Measurements from ENCODE around the gene MFSD1.
A peak's percentile ranks its signal among the peaks of the same experiment; 100 is the strongest.
"Not testable (repeated sequence)": the region's sequence is repeated elsewhere in the genome, so short reads cannot be mapped to it uniquely, and the experiment has no call there.

MFSD1 gene

DNA sequence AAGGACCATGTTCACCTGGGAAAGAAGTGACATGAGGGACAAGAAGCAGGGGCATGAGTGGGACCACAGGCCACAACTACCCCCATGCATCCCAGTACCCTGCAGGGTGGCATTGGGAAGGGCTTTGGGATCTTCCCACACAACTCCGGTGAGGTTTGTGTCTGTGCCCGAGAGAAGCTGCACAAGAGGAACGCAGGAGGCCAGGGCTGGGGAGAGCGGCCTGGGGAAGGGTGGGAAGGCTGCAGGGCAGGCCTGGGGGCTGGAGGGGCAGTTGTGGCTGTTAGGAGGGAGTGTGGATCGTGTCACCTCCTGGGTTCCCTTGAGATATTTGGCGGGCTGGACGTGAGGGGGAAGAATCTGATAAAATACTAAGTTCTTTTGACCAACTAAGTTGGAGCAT is 25.3 kb upstream of the MFSD1 start:
- no peak for DNase-seq

DNA sequence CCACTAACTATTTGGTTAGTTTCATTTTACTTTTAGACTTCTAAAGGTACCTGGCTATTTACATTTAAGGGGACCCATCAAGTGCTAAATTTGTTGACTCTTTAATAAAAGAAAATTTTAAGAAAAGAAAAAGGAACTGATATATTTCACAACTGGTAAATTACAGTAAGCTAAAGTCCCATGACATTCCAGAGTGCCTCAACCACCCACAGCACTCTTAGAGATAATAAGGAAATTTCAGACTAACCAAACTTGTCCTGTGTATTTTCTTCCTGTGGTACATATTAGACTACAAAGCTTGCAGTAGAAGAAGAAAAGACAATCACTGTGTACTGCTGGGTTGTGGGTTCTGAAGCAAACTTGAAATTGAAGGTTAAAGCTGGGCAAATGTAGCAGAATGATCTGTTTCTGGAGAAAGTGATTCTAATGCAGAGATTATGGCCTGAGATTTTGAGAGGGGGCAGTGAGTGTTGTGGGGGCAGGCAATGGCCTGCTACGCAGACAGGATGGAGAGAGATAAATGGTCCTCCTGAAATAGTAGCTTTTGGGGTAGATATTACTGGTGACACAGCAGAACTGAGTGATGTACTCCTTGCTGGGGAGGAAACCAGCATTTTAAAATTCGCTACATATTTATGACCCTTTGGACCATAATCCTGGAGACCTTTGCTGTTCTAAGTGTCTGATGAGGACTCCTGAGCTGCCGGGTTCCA is 24.5 kb upstream of the MFSD1 start:
- no peak for DNase-seq

DNA sequence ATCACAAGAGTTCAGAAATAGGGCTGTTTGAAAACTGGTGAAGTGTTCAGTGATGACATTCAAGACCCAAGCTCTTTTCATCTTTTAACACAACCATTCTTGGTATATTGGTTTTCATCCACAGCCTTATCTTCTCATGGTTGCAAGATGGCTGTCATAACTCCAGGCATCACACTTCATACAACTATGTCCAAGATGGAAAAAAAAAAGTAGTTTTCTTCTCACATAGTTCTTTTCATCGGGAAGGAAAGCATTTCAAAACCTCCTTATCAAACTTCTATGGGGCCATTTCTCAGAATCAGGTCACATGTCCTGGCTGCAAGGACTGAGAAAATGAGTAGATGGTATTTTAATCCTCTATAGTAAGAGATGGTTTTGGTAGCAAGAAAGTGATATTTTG is 21.1 kb upstream of the MFSD1 start:
- DNase-seq = no peak

- DNase-seq = no peak
Observed at GRCh38 chr3:158781191-158781590, 20.7 kb upstream of the MFSD1 start.

GRCh38 chr3:158781849-158782248 is 20.0 kb upstream of the MFSD1 start:
- DNase-seq = no peak

DNA sequence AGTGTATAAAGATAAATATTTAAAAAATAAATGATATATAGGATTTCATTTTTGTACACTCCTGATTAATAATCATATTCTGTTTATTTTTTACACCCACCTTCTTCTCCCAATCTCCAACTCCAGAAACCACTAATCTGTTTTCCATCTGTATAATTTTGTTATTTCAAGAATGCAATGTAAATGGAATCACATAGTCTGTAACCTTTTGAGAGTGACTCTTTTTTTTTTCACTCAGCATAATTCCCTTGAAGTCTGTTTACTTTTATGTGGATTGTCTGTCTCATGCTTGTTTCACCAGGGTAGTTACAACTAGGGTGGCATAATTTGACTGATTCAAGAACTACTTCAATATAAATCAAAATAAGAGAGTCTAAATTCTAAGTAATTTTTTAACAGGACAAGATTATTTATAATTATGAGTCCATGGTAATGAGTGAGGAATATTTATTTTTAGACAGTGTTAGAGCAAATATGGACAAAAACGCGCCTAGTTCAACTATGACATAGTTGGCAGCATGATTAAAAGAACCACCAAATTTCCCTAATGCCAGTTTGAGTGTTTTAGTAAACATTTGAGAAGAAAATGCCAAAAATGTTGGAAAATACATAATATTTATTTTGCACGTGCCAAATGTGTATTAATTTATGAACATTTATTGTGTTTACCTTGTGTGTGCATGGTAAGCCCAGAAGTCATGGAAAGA is 19.4 kb upstream of the MFSD1 start:
- no peak for DNase-seq

DNA sequence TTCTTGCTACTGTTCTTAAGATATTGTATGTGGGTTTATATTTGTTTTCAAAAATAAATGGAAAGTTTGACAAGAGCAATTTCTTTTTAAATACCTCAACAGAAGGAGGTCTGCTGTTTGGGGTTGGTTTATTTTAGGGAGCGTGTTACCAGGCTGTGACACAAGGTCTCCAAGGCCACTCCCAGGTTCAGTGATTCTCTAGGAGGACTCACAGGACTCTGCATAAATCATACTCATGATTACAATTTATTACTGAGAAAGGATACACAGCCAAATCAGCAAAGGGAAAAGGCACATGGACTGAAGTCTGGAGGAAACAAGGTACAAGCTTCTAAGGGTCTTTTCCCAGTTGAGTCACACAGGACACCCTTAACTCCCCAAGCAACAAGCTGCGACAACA is 18.8 kb upstream of the MFSD1 start:
- DNase-seq = no peak

DNA sequence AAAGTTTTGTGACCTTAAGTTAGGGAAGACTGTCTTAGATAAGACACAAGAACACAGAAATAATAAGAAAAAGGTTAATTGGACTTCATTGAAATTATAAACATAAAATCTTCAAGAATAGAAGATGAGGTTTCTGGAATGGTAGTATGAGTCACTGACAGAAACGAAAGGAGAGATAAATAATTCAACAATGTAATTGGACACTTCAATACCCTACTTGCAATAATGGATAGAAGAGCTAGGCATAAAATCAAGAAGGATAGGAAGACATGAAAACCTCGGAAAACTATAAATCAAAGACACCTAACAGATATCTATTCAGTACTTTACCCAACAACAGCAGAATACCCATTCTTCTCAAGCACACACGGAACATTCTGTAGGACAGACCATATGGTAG is 15.9 kb upstream of the MFSD1 start:
- no peak for DNase-seq

- DNase-seq = no peak
Observed at GRCh38 chr3:158788446-158788845, 13.4 kb upstream of the MFSD1 start.

- DNase-seq = no peak
Observed at GRCh38 chr3:158789592-158789991, 12.3 kb upstream of the MFSD1 start.

GRCh38 chr3:158790901-158791589 is 10.8 kb upstream of the MFSD1 start:
- DNase-seq = peak; percentile 80

DNA sequence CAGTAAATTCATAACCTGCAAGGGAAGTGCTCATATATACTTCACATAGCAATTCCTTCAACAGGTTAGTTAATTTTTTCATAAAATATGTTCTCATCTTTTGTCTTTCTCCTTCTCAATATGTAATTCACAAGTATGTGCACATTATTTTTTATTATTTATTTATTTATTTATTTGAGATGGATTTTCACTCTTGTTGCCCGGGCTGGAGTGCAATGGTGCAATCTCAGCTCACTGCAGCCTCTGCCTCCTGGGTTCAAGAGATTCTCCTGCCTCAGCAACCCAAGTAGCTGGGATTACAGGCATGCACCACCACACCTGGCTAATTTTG is 10.3 kb upstream of the MFSD1 start:
- DNase-seq = not testable (repeated sequence)

DNA sequence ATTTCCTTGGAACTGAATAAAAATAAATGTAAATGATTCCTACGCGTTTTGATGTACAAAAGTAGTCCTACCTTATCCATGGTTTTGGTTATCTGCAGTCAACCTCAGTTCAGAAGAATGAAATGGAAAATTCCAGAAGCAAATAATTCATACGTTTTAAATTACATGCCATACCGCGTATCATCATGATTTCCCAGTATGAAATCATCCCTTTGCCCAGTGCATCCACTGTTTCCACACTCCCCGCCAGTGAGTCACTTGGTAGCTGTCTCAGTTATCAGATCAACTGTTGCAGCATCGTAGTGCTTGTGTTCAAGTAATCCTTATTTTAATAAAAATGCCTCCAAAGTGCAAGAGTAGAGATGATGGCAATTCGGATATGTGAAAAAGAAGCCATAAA is 9.1 kb upstream of the MFSD1 start:
- DNase-seq = no peak

GRCh38 chr3:158794206-158794605 is 7.6 kb upstream of the MFSD1 start:
- DNase-seq = no peak

GRCh38 chr3:158794936-158795518 is 6.8 kb upstream of the MFSD1 start:
- DNase-seq = peak; percentile 49

DNA sequence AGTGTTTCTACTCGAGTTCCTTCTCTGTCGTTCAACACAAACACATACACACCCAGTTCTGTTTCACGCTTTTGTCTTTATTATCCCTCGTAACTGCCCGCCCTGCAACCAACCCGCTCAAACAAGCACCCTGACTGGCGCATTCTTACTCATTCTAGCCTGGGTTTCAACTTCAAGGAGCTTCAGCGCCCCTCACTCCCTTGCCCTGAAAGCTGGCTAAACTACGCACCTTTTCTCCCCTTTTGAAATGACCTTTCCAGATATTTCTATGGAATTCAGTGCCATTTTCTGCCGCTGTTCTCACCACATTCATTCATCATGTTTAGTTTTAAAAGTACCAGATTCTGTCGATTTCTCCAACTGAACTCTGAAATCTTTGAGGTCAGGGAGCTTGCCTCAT is 653 bp upstream of the MFSD1 start:
- peak; percentile 23 for DNase-seq

GRCh38 chr3:158802409-158803268 is 785 bp downstream of the MFSD1 start:
- DNase-seq = peak; percentile 53

- DNase-seq = no peak
Observed at GRCh38 chr3:158804441-158804840, 2.6 kb downstream of the MFSD1 start.

GRCh38 chr3:158808697-158809096 is 6.8 kb downstream of the MFSD1 start:
- DNase-seq = no peak

- DNase-seq = no peak
Observed at GRCh38 chr3:158809642-158810041, 7.8 kb downstream of the MFSD1 start.

DNA sequence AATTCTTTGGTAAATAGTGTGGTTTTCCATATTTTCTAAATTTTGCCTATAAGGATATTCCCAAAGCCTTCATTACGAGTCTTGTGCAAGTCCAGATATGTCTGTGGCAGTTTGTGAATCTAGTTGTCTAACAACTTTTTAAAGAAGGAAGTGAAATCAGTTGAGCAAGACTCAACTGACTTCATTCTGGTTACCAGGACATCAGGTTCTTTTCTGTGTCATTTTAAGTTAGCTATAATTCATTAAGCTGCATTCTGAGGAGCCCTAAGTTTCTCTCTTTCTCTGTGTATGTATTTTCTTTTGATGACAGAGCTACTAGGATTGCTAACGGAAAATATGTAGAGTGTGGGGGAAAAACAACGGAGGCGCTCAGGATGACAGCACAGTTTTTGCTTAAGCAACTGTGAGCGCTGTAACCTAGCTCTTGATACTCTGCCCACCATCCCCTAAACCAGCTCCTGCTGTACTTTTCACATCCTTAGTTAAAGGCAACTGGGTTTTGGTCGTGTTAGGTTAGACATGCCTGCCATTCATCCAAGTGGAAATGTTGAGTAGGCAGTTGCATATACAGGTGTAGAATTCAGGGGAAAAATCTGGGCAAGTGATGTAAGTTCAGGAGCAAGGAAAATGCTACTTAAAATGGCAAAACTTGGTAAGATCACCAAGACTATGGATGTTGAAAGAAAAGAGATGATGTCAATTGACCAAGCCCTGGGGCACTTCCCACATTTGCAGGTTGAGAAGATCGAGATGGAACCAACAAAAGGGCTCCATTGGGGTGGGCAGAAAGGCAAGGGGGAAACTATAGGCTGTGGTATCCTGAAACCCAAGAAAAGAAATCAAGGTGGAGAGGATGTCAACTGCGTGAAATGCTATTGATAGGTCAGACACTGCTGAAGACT is 9.2 kb downstream of the MFSD1 start:
- no peak for DNase-seq

DNA sequence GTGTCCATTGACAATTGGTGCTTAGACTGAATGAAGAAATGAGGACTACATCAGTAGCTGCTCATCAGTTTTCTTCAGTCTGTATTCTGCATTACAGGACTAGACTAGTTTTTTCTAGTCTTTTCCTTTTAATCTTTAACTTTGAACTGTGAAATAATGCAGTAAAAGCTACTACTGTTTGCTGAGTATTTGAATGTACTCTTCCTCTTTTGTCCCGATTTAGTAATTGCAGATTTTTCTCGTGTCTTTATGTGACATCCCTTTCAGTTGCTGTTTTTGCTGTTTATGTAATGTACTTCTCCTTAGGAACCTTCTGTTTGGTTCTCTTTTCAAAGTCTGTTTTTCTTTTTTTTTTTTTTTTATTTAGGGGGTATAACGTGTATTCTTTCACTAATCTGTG is 17.4 kb downstream of the MFSD1 start:
- DNase-seq = no peak
